IMR-90 (cell line): ENCODE results near the gene ESR2. TPM values are rescaled to one million over a fixed set of nuclear protein-coding genes. Genes with fewer than 3 reads are reported as not detected.

ENCODE experiments used
- ATAC-seq: fragments of 200-7000 bp; cut with Tn5 transposase; 2 replicates; pipeline ENCODE4 v1.9.1; 2020; ENCODE audit warnings: low read depth, mild to moderate bottlenecking, moderate library complexity
- BruUV-seq: library from RNA; stranded (reverse); fragments of 400-500 nt; replicated peaks from 2 replicates; lab custom pipeline; 2021; lab: Mats Ljungman, UMichigan
- CTCF ChIA-PET: fragments of 300-600 bp; formaldehyde crosslinking; extraction: SDS; loops from one replicate; lab custom pipeline; 2021; ENCODE audit warnings: antibody characterized with exemption; lab: Yijun Ruan, JAX
- POLR2A ChIA-PET: fragments of 300-600 bp; sonication (Branson Sonifier 250); formaldehyde crosslinking; loops from one replicate; lab custom pipeline; 2022; ENCODE audit warnings: antibody characterized with exemption; ENCODE audit not compliant: unreplicated experiment; lab: Charles Lee
- DNase-seq: peaks from one replicate; pipeline ENCODE4 v3.0.0; 2013
- H2AFZ ChIP-seq: replicated peaks from 2 replicates; pipeline ENCODE3; 2013; ENCODE audit warnings: low read length, mild to moderate bottlenecking; ENCODE audit not compliant: poor library complexity
- H2AK5ac ChIP-seq: 2 replicates; pipeline ENCODE4 v1.6.1; 2013; ENCODE audit warnings: low read depth, low read length, inconsistent platforms
- H2AK9ac ChIP-seq: replicated peaks from 2 replicates; pipeline ENCODE3; 2013; ENCODE audit warnings: mild to moderate bottlenecking, low read depth, low read length, moderate library complexity; ENCODE audit not compliant: poor library complexity
- H2BK120ac ChIP-seq: 2 replicates; pipeline ENCODE4 v1.6.1; 2013; ENCODE audit warnings: low read depth, low read length, inconsistent platforms
- H2BK15ac ChIP-seq: 3 replicates; pipeline ENCODE4 v1.6.1; 2013; ENCODE audit warnings: low read depth, low read length, inconsistent platforms
- H2BK20ac ChIP-seq: 2 replicates; pipeline ENCODE4 v1.6.1; 2013; ENCODE audit warnings: low read depth, mild to moderate bottlenecking, inconsistent platforms, low read length, moderate library complexity
- H2BK5ac ChIP-seq: 2 replicates; pipeline ENCODE4 v1.6.1; 2013; ENCODE audit warnings: mild to moderate bottlenecking, low read depth, low read length, inconsistent platforms; ENCODE audit not compliant: poor library complexity, severe bottlenecking
- H3K14ac ChIP-seq: replicated peaks from 2 replicates; pipeline ENCODE4 v1.6.1; 2013; ENCODE audit warnings: low read depth, low read length, inconsistent platforms
- H3K18ac ChIP-seq: 2 replicates; pipeline ENCODE4 v1.6.1; 2013; ENCODE audit warnings: low read depth, low read length, control low read depth
- H3K23ac ChIP-seq: 2 replicates; pipeline ENCODE4 v1.6.1; 2013; ENCODE audit warnings: low read depth, low read length, inconsistent platforms
- H3K27ac ChIP-seq: 2 replicates; pipeline ENCODE4 v1.5.1; 2013; ENCODE audit warnings: mild to moderate bottlenecking, control low read depth, low read length; ENCODE audit not compliant: insufficient read depth
- H3K27me3 ChIP-seq: 2 replicates; pipeline ENCODE4 v1.6.1; 2013; ENCODE audit warnings: low read length; ENCODE audit not compliant: control insufficient read depth, insufficient read depth
- H3K36me3 ChIP-seq: 2 replicates; pipeline ENCODE4 v1.6.1; 2013; ENCODE audit warnings: low read length, mixed read lengths; ENCODE audit not compliant: control insufficient read depth, insufficient read depth
- H3K4ac ChIP-seq: 2 replicates; pipeline ENCODE4 v1.6.1; 2013; ENCODE audit warnings: low read depth, low read length, inconsistent platforms
- H3K4me1 ChIP-seq: 2 replicates; pipeline ENCODE4 v1.6.1; 2013; ENCODE audit warnings: low read length, mixed read lengths; ENCODE audit not compliant: control insufficient read depth, insufficient read depth
- H3K4me2 ChIP-seq: 2 replicates; pipeline ENCODE4 v1.6.1; 2013; ENCODE audit warnings: low read depth, mild to moderate bottlenecking, control low read depth, low read length, moderate library complexity
- H3K4me3 ChIP-seq: 2 replicates; pipeline ENCODE4 v1.5.1; 2013; ENCODE audit warnings: low read depth, mild to moderate bottlenecking, control low read depth, low read length, moderate library complexity; ENCODE audit not compliant: insufficient read depth
- H3K56ac ChIP-seq: 2 replicates; pipeline ENCODE4 v1.6.1; 2013; ENCODE audit warnings: low read length, inconsistent platforms; ENCODE audit not compliant: insufficient read depth; ENCODE audit errors: extremely low read depth
- H3K79me1 ChIP-seq, 2 experiments: 2 replicates each; pipeline ENCODE4 v1.6.1; 2013; ENCODE audit warnings: low read length in 2 of 2, inconsistent platforms in 1 of 2, low read depth in 1 of 2
- H3K9ac ChIP-seq: 2 replicates; pipeline ENCODE4 v1.6.1; 2013; ENCODE audit warnings: low read depth, low read length, control low read depth
- H3K9me1 ChIP-seq: 2 replicates; pipeline ENCODE4 v1.6.1; 2013; ENCODE audit warnings: low read length, inconsistent platforms; ENCODE audit not compliant: insufficient read depth
- H3K9me3 ChIP-seq: 2 replicates; pipeline ENCODE4 v1.6.1; 2013; ENCODE audit warnings: low read length; ENCODE audit not compliant: control insufficient read depth, insufficient read depth
- H4K20me1 ChIP-seq: 2 replicates; pipeline ENCODE4 v1.6.1; 2013; ENCODE audit warnings: low read length, inconsistent platforms; ENCODE audit not compliant: insufficient read depth
- H4K5ac ChIP-seq: 2 replicates; pipeline ENCODE4 v1.6.1; 2013; ENCODE audit warnings: mild to moderate bottlenecking, low read depth, low read length, control low read depth
- H4K8ac ChIP-seq, 2 experiments: 2 replicates each; pipeline ENCODE4 v1.6.1; 2013; ENCODE audit warnings: low read depth in 2 of 2, low read length in 2 of 2, control low read depth in 1 of 2, inconsistent platforms in 1 of 2
- H4K91ac ChIP-seq: 2 replicates; pipeline ENCODE4 v1.6.1; 2013; ENCODE audit warnings: low read depth, low read length, inconsistent platforms; ENCODE audit not compliant: insufficient read depth
- BHLHE40 ChIP-seq: fragments of 150-350 bp; IDR thresholded peaks from 2 replicates; pipeline ENCODE4 v1.6.1; 2016; ENCODE audit warnings: mild to moderate bottlenecking, low read depth, low read length
- CHD1 ChIP-seq: IDR thresholded peaks from 2 replicates; pipeline ENCODE4 v1.6.1; 2012; ENCODE audit warnings: low read depth, low read length, improper control_type of control experiment
- CTCF ChIP-seq: conservative IDR thresholded peaks from 2 replicates; pipeline ENCODE4 v1.5.1; 2012; ENCODE audit warnings: mild to moderate bottlenecking, low read depth, low read length, improper control_type of control experiment
- MXI1 ChIP-seq: IDR thresholded peaks from 2 replicates; pipeline ENCODE4 v1.6.1; 2012; ENCODE audit warnings: low read depth, mild to moderate bottlenecking, low read length, moderate library complexity, borderline replicate concordance
- POLR2A ChIP-seq: IDR thresholded peaks from 2 replicates; pipeline ENCODE4 v1.6.1; 2012; ENCODE audit warnings: mild to moderate bottlenecking, low read depth, low read length
- RCOR1 ChIP-seq: IDR thresholded peaks from 2 replicates; pipeline ENCODE4 v1.6.1; 2012; ENCODE audit warnings: mild to moderate bottlenecking, low read length, improper control_type of control experiment; ENCODE audit not compliant: insufficient replicate concordance
- SMC3 ChIP-seq: fragments of 150-350 bp; IDR thresholded peaks from 2 replicates; pipeline ENCODE4 v1.6.1; 2016; ENCODE audit warnings: low read depth, mild to moderate bottlenecking, antibody characterized with exemption, low read length, moderate library complexity
- USF2 ChIP-seq: fragments of 150-350 bp; IDR thresholded peaks from 2 replicates; pipeline ENCODE4 v1.6.1; 2017; ENCODE audit warnings: mild to moderate bottlenecking, antibody characterized with exemption, low read length, low read depth
- WGBS, 2 experiments: methylation state at CpG; one replicate each; pipeline versions ENCODE4 v1.1.5 to v1.1.7; 2013; ENCODE audit warnings: missing lambda C conversion rate in 2 of 2; ENCODE audit not compliant: insufficient read length in 1 of 2; ENCODE audit errors: extremely low coverage in 2 of 2; 5-methylcytosine and 5-hydroxymethylcytosine counted together
- dilution Hi-C: fragments of 300-500 bp; cut with HindIII; formaldehyde crosslinking; loops from one replicate; pipeline ENCODE4 v1.14.3; 2018; ENCODE audit warnings: low sequenced_read_pairs; ENCODE audit not compliant: unreplicated experiment
- in situ Hi-C: fragments of 300-500 bp; cut with MboI; formaldehyde crosslinking; loops from 3 replicates; pipeline ENCODE4 v1.14.3; 2019; ENCODE audit warnings: low sequenced_read_pairs, inconsistent platforms, mixed read lengths
- intact Hi-C: fragments of 100-400 bp; cut with micrococcal nuclease; formaldehyde crosslinking; loops from 2 replicates; pipeline ENCODE4 v1.10.0; 2022
- polyA plus RNA-seq, 3 experiments: library from polyadenylated mRNA; depleted of rRNA; stranded (reverse); fragments of >200 nt; gene quantifications; 2 replicates each; pipeline ENCODE4 v1.2.3, GENCODE V29; 2012; ENCODE audit warnings: low replicate concordance in 1 of 3
- total RNA-seq: library from RNA; depleted of rRNA; stranded (reverse); fragments of >200 nt; gene quantifications from 2 replicates; pipeline ENCODE4 v1.2.3, GENCODE V29; 2012

Gene ESR2
- total and polyA plus RNA-seq, 2 of the 4 experiments (the other 2 are of a cell fraction), result under 0.01 to 0.03 TPM

GRCh38 chr14:64178814-64179213, 115.4 kb downstream of the ESR2 start:
- no peak for ATAC-seq

More at GRCh38 chr14:64178814-64179213, 115.4 kb downstream of the ESR2 start:
- Histone ChIP-seq H3K79me1 (no peaks in the 10 kb centered on the region), H3K18ac (no peak overlapping the region), H2AK9ac (no peak overlapping the region), H2BK5ac (no peak overlapping the region), H3K56ac (no peak overlapping the region), H4K20me1 (no peaks in the 10 kb centered on the region), H2AK5ac (no peak overlapping the region), H3K4me3 (no peak overlapping the region), H4K5ac (no peak overlapping the region), H2BK15ac (no peak overlapping the region), H3K36me3 (no peaks in the 10 kb centered on the region), H3K23ac (no peak overlapping the region), H4K8ac (no peak overlapping the region), H3K9me3 (no peaks in the 10 kb centered on the region), H3K27ac (no peak overlapping the region), H2AFZ (no peak overlapping the region), H4K91ac (no peak overlapping the region), H3K4me2 (no peak overlapping the region), H3K4ac (no peak overlapping the region), H3K14ac (no peak overlapping the region), H3K4me1 (0 out of 2 replicates have a peak, but pooled peaks cover 2% of the 10 kb centered on the region), H2BK20ac (no peak overlapping the region), H3K9ac (no peak overlapping the region), H3K9me1 (no peaks in the 10 kb centered on the region), H3K27me3 (no peaks in the 10 kb centered on the region), H2BK120ac (no peak overlapping the region)
- no TSS peak for BruUV-seq
- in situ Hi-C loops, result no loop called here
- TF ChIP-seq RCOR1, result no peak
- no peak for TF ChIP-seq POLR2A
- no peak for TF ChIP-seq SMC3
- no peak for TF ChIP-seq CTCF
- TF ChIP-seq BHLHE40, result no peak
- TF ChIP-seq CHD1, result no peak
- no peak for TF ChIP-seq MXI1
- no peak for TF ChIP-seq USF2
- ChIA-PET POLR2A (no interaction called here), CTCF (no interaction called here)
- WGBS, 2 experiments, result no CpG with 5 or more reads among the region's 3 CpGs
- intact Hi-C loops, result no loop called here
- dilution Hi-C loops, result no loop called here
- DNase-seq, result no peak
